ENCODE results near the gene LAMP2. TPM values are rescaled to one million over a fixed set of nuclear protein-coding genes. Genes with fewer than 3 reads are reported as not detected.

LAMP2 gene
- total RNA-seq, result 151 and 178 TPM in 2 replicates

DNA sequence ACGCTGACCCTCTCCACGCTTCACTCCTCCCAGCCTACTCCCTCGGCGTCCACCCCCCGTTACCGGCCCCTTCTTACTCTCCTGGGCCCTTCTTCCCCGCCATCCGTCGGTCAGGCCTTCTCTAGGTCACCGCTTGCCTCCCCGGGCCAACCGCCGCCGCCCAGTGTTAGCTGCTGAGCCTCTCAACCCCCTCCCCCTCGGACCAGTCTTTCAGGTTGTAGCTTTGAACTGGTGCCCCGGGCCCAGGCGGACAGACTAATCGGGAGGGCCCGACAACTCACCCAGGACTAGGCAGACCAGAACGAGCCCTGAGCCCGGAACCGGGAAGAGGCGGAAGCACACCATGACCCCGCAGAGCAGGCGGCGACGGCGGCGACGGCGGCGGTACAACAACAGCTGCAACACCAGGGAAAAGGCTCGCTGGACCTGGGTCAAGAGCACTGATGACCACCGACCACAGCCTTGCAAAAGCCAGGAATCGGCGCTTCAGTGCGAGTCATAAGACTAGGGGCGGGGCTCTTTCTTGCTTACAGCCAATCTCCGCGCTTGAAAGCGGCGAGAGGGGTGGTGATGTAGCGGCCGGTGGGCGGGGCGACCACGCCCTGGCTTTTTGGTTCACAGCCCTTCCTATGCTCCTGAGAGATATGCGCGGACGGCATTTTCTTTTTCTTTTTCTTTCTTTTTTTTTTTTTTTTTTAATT, at the start of gene LAMP2:
LAMP2 (minus strand) TSS at position 472 of the 701 bp plus-strand sequence; CDS start at position 345, 127 bp downstream.

Other genes with a start within 250 kb of the LAMP2 start
- gene ZBTB33, start 218.5 kb downstream of the LAMP2 start, total RNA-seq, result 12.0 and 17.3 TPM in 2 replicates
- gene TMEM255A, start 157.8 kb downstream of the LAMP2 start, total RNA-seq, result 0.21 TPM in 1 of 2 replicates, not detected in the other
- not detected in 2 replicates for gene ATP1B4, start 107.2 kb downstream of the LAMP2 start, total RNA-seq
- gene CUL4B, start 91.7 kb upstream of the LAMP2 start, total RNA-seq, result 13.0 and 21.5 TPM in 2 replicates
- 37.4 and 42.0 TPM in 2 replicates for gene MCTS1, start 134.8 kb upstream of the LAMP2 start, total RNA-seq
- gene C1GALT1C1, start 160.8 kb upstream of the LAMP2 start, total RNA-seq, result 17.5 and 20.5 TPM in 2 replicates